Upper lobe of left lung (tissue), 6 donors: ENCODE measurements around the gene PRKCA. TPM values are rescaled to one million over a fixed set of nuclear protein-coding genes. Genes with fewer than 3 reads are reported as not detected.

Experiments used
- ATAC-seq, 2 donors: fragments of 200-7000 bp; cut with Tn5 transposase; one replicate each; pipeline ENCODE4 v1.9.1; 2022; ENCODE audit warnings: mild to moderate bottlenecking in 2 of 2, moderate library complexity in 2 of 2; ENCODE audit not compliant: low FRiP score in 2 of 2
- DNase-seq, 2 donors: peaks; one replicate each; pipeline ENCODE4 v3.0.0-alpha.2; 2019 to 2020
- H3K27ac ChIP-seq, 4 donors: fragments of 200-600 bp; sonication (generic); one replicate each; pipeline ENCODE4 v1.5.1; 2016 to 2019
- H3K27me3 ChIP-seq, 4 donors: fragments of 200-600 bp; sonication (generic); one replicate each; pipeline ENCODE4 v1.5.1; 2017 to 2019
- H3K36me3 ChIP-seq, 4 donors: fragments of 200-600 bp; sonication (generic); one replicate each; pipeline ENCODE4 v1.5.1; 2016 to 2019
- H3K4me1 ChIP-seq, 4 donors: fragments of 200-600 bp; sonication (generic); one replicate each; pipeline ENCODE4 v1.5.1; 2018 to 2019
- H3K4me3 ChIP-seq, 4 donors: fragments of 200-600 bp; sonication (generic); one replicate each; pipeline ENCODE4 v1.5.1; 2017 to 2019; ENCODE audit warnings: mild to moderate bottlenecking in 2 of 4, moderate library complexity in 1 of 4
- H3K9me3 ChIP-seq, 4 donors: fragments of 200-600 bp; sonication (generic); one replicate each; pipeline ENCODE4 v1.5.1; 2018 to 2019
- EP300 ChIP-seq, 4 donors: sonication (generic); formaldehyde crosslinking; IDR thresholded peaks; one replicate each; pipeline ENCODE4 v1.5.1; 2017; ENCODE audit warnings: antibody characterized with exemption in 4 of 4, control low read depth in 2 of 4
- POLR2A ChIP-seq, 4 donors: fragments of 450-650 bp; IDR thresholded peaks; one replicate each; pipeline ENCODE4 v1.5.1; 2016 to 2017; ENCODE audit warnings: antibody characterized with exemption in 4 of 4, mild to moderate bottlenecking in 2 of 4
- POLR2AphosphoS5 ChIP-seq, 2 donors: sonication (generic); formaldehyde crosslinking; IDR thresholded peaks; one replicate each; pipeline ENCODE4 v1.5.1; 2017; ENCODE audit warnings: antibody characterized with exemption in 2 of 2
- WGBS, 2 donors: methylation state at CpG; one replicate each; pipeline ENCODE4 v1.1.5; 2017 to 2018; 5-methylcytosine and 5-hydroxymethylcytosine counted together
- total RNA-seq, 6 donors: library from RNA; depleted of rRNA in 4 of 6; stranded (reverse); fragments of >200 nt in 4 of 6; gene quantifications; one replicate each; pipeline versions ENCODE4 v1.1.0 to v1.2.1, GENCODE V29; 2016 to 2021
- TF ChIP-seq, protein P1 (sequence below), 6 experiments: fragments of 450-650 bp in 4 of 6; fragments of 200-600 bp in 2 of 6; sonication (generic) in 2 of 6; IDR thresholded peaks; one replicate each; pipeline ENCODE4 v1.5.1; 2016 to 2019; ENCODE audit warnings: antibody characterized with exemption in 6 of 6
- donor health status: DM: no; HTN: no; CAD: no; lungs with moderate emphysema.
- donor health status: DM: no; HTN: yes; CAD: no; lungs with severe emphysema.

The PRKCA gene
- total RNA-seq, 6 donors from 2014 or later = 10.9 to 29.3 (median 18.0) TPM

DNA sequence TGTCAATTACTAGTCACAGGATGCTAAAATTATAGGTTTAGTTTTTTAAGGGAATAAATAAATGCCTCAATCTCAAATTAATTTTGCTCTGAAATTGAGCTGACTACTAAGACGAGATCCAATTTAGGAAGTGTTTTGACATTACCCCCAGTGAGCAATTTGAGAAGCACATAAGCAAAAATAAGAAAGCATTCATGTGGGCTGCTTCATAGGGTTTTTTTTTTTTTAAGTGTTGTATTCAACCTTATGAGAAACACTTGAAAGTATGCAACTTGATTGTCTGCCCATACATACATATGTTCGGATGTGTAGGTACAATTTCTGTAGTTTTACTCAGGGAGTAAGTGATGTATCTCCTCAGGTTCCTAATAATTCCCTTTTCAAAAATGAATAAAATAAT lies 77.6 kb downstream of the PRKCA start:
- WGBS, 2 donors = 77 to 89% methylated on average over 2 of the region's 2 CpGs
- H3K27ac ChIP-seq = no peak overlapping the region
- no peak overlapping the region for H3K4me3 ChIP-seq
- no peaks in the 10 kb centered on the region for H3K9me3 ChIP-seq
- ATAC-seq = no peak
- peaks cover 0 to 5% (median under 1%) of the 10 kb centered on the region in 4 donors for H3K4me1 ChIP-seq
- no peaks in the 10 kb centered on the region for H3K36me3 ChIP-seq
- DNase-seq = no peak
- TF ChIP-seq POLR2AphosphoS5 (IDR thresholded peaks at IDR 0.05) (no peak), EP300 (IDR thresholded peaks at IDR 0.05) (no peak), POLR2A (IDR thresholded peaks at IDR 0.05) (no peak)
- TF ChIP-seq, protein P1, sequence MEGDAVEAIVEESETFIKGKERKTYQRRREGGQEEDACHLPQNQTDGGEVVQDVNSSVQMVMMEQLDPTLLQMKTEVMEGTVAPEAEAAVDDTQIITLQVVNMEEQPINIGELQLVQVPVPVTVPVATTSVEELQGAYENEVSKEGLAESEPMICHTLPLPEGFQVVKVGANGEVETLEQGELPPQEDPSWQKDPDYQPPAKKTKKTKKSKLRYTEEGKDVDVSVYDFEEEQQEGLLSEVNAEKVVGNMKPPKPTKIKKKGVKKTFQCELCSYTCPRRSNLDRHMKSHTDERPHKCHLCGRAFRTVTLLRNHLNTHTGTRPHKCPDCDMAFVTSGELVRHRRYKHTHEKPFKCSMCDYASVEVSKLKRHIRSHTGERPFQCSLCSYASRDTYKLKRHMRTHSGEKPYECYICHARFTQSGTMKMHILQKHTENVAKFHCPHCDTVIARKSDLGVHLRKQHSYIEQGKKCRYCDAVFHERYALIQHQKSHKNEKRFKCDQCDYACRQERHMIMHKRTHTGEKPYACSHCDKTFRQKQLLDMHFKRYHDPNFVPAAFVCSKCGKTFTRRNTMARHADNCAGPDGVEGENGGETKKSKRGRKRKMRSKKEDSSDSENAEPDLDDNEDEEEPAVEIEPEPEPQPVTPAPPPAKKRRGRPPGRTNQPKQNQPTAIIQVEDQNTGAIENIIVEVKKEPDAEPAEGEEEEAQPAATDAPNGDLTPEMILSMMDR (IDR thresholded peaks at IDR 0.05) = no peak
- H3K27me3 ChIP-seq = no peaks in the 10 kb centered on the region

DNA sequence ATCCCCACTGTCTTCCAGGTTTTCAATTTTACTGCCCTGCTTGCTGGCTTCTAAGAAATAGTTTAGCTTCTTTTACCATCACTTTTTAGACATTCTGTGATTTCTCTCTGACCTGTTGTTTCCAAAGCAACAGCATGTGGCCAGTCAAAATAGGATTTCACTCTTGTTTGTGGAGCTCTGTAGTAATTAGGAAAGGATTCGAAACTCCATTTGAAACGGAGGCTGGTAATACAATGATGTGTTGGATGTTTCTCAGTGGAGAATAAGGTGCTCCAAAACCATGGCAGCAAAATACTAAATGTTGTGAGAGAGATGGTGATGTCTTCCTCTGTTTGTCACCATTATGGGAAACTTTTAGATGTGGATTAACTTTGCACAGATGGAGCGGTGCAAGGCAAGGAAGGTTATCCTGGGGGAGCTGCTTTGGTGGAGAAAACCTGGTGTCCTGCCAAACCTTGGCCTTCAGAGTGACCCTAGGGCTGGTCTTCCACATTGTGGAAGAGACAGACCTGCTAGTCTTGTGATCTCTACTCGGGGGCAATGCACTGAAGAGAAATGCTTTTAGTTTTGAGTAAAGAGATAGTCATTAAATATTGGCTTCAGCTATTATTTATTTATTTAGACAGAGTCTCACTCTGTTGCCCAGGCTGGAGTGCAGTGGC lies 79.4 kb downstream of the PRKCA start:
- no peak for DNase-seq
- H3K4me1 ChIP-seq = peaks cover 0 to 6% (median 0%) of the 10 kb centered on the region in 4 donors
- WGBS, 2 donors = 87 to 89% methylated on average over 4 of the region's 4 CpGs
- no peak overlapping the region for H3K4me3 ChIP-seq
- no peak for ATAC-seq
- no peaks in the 10 kb centered on the region for H3K9me3 ChIP-seq
- H3K27ac ChIP-seq = no peak overlapping the region
- no peaks in the 10 kb centered on the region for H3K36me3 ChIP-seq
- no peak for TF ChIP-seq POLR2AphosphoS5 (IDR thresholded peaks at IDR 0.05)
- no peak for TF ChIP-seq POLR2A (IDR thresholded peaks at IDR 0.05)
- TF ChIP-seq, protein P1 (IDR thresholded peaks at IDR 0.05) = no peak
- no peak for TF ChIP-seq EP300 (IDR thresholded peaks at IDR 0.05)
- no peaks in the 10 kb centered on the region for H3K27me3 ChIP-seq

DNA sequence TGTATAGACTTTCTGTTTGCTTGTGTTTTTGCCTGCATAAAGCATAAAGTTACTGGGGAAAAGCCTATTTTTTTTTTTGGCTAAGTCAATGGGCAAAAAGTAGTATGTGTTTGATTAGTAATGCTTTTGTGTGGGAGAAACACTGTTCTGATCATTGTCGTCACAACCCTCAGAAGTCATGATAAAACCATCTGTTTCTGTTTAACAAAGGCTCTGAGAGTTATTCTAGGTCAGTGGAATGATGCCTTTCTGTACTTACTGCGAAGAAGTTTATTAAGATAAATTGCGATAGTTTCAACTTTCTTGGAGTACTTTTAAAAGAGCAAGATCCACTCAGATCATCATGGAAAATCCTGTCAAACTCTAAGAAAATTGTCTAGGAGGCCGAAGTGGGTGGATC lies 80.9 kb downstream of the PRKCA start:
- H3K9me3 ChIP-seq = no peaks in the 10 kb centered on the region
- H3K36me3 ChIP-seq = no peaks in the 10 kb centered on the region
- H3K4me1 ChIP-seq = peaks cover 0 to 11% (median 4%) of the 10 kb centered on the region in 4 donors
- ATAC-seq (peak in 1 of 2 donors; percentile 92), DNase-seq (no peak)
- 81 to 85% methylated on average over 4 of the region's 4 CpGs for WGBS, 2 donors
- no peaks in the 10 kb centered on the region for H3K27me3 ChIP-seq
- H3K27ac ChIP-seq = no peak overlapping the region
- H3K4me3 ChIP-seq = no peak overlapping the region
- TF ChIP-seq EP300 (IDR thresholded peaks at IDR 0.05) (no peak), POLR2AphosphoS5 (IDR thresholded peaks at IDR 0.05) (no peak), POLR2A (IDR thresholded peaks at IDR 0.05) (no peak)
- TF ChIP-seq, protein P1 (IDR thresholded peaks at IDR 0.05) = no peak

DNA sequence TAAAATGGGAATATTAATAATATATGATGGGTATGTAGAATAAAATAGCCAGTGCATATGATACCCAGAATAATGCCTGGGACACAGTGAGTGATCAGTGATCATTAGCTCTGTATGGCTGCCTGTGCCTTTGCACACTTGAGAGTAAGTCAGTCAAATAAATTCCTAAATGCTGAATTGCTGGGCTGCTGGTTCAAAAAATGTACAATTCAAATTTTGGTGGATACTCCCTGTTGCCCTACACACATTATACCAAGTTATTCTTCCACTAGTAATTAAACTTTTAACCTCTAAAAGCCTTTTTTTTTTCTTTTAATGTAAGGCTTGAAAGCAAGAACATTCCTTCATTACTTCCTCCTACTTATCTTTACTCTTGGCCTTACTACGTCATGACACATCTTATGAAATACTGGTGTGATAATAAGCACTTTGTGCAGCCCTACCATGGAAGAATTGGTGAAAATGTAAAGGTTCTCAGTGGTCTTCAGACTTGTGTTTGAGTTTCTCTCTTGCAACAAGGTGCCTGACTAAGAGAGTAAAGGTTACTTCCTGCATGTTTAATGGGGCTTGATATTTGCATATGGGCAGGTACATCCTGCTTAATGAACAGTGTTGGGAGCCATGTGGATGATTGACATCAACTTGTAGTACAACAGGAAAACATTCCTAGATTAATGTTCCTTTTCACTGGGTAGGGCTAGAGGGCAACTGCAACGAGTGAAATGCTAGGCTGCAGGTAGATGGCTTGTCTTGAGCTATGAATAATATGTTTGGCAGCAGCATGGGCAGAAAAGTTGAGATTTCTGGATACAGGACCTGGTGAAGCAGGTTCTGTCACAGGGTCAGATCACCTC lies 84.3 kb downstream of the PRKCA start:
- no peaks in the 10 kb centered on the region for H3K36me3 ChIP-seq
- H3K27me3 ChIP-seq = no peaks in the 10 kb centered on the region
- ATAC-seq (no peak), DNase-seq (no peak)
- H3K9me3 ChIP-seq = no peaks in the 10 kb centered on the region
- H3K4me1 ChIP-seq = peaks cover 0 to 11% (median 4%) of the 10 kb centered on the region in 4 donors
- TF ChIP-seq, protein P1 (IDR thresholded peaks at IDR 0.05) = no peak
- TF ChIP-seq POLR2AphosphoS5 (IDR thresholded peaks at IDR 0.05) (no peak), POLR2A (IDR thresholded peaks at IDR 0.05) (no peak), EP300 (IDR thresholded peaks at IDR 0.05) (no peak)
- H3K27ac ChIP-seq = no peak overlapping the region
- 15 to 28% methylated on average over 2 of the region's 2 CpGs for WGBS, 2 donors
- no peak overlapping the region for H3K4me3 ChIP-seq
